PC-3 (cell line): ENCODE measurements around the gene RAB11FIP4.

ENCODE experiments used
- EZH2 ChIP-seq: fragments of 300-600 bp; sonication (generic); IDR thresholded peaks from one replicate; pipeline ENCODE4 v1.6.1; 2017; ENCODE audit warnings: antibody characterized with exemption, mild to moderate bottlenecking, low read length; ENCODE audit not compliant: unreplicated experiment
- EZH2phosphoT487 ChIP-seq: fragments of 300-600 bp; sonication (generic); IDR thresholded peaks from 2 replicates; pipeline ENCODE4 v1.6.1; 2018; ENCODE audit warnings: mild to moderate bottlenecking, antibody characterized with exemption, low read length, borderline replicate concordance
- TF ChIP-seq, protein P1 (sequence below): fragments of 300-600 bp; sonication (generic); conservative IDR thresholded peaks from 2 replicates; pipeline ENCODE4 v1.5.1; 2017; ENCODE audit warnings: antibody characterized with exemption, low read depth, mild to moderate bottlenecking, low read length

DNA sequence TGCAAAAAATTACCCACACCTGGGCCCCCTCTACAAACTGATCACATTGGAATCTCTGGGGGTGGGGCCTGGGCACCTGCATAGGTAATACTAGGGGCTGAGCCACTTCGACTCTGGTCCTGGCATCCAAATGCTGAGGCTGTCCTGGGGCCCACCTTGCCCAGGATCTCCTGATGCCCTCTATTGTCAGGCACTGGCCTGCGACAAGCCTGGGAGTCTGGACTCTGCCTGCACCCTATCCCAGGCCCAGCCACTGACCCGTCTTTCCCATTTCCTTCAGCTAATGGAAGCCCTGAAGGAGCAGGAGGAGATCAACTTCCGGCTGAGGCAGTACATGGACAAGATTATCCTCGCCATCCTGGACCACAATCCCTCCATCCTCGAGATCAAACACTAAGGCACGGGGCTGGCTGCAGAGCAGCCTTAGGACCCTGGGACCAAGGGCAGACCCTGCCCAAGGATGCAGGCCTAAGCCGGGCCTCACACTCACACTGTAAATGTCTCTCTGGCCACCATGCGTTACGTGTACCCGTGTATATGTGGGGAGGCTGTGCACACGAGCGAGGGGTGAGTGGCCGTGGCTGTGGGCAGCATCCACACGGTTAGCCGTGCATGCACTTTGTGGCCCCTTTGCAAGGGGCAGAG lies 140.0 kb downstream of the RAB11FIP4 start:
- TF ChIP-seq, protein P1, sequence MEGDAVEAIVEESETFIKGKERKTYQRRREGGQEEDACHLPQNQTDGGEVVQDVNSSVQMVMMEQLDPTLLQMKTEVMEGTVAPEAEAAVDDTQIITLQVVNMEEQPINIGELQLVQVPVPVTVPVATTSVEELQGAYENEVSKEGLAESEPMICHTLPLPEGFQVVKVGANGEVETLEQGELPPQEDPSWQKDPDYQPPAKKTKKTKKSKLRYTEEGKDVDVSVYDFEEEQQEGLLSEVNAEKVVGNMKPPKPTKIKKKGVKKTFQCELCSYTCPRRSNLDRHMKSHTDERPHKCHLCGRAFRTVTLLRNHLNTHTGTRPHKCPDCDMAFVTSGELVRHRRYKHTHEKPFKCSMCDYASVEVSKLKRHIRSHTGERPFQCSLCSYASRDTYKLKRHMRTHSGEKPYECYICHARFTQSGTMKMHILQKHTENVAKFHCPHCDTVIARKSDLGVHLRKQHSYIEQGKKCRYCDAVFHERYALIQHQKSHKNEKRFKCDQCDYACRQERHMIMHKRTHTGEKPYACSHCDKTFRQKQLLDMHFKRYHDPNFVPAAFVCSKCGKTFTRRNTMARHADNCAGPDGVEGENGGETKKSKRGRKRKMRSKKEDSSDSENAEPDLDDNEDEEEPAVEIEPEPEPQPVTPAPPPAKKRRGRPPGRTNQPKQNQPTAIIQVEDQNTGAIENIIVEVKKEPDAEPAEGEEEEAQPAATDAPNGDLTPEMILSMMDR: no peak
- TF ChIP-seq EZH2phosphoT487: no peak
- TF ChIP-seq EZH2: no peak
